ENCODE data around the gene CCL2. TPM values are rescaled to one million over a fixed set of nuclear protein-coding genes. Genes with fewer than 3 reads are reported as not detected.

Gene CCL2
- total and polyA plus RNA-seq, 8 donors: 3.8 to 194 (median 26.0) TPM

GRCh38 chr17:34305061-34305460 lies 50.0 kb downstream of the CCL2 start:
- Histone ChIP-seq H3K4me3 (no peak overlapping the region), H3K36me3 (no peaks in the 10 kb centered on the region), H3K27ac (no peak overlapping the region), H3K4me1 (peaks cover 0 to 20% (median 5%) of the 10 kb centered on the region in 4 donors), H3K27me3 (peaks cover 0 to 6% (median 0%) of the 10 kb centered on the region in 3 donors), H3K9me3 (no peaks in the 10 kb centered on the region)
- 89 to 92% (median 91%) methylated on average over 4 of the region's 4 CpGs for WGBS, 5 donors
- intact Hi-C loops (cut with DNase I; ENCODE audit: low total_unique reads): no loop called here
- no peak for DNase-seq
- TF ChIP-seq POLR2AphosphoS5 (IDR thresholded peaks at IDR 0.05) (no peak), EP300 (IDR thresholded peaks at IDR 0.05) (no peak), POLR2A (IDR thresholded peaks at IDR 0.05) (no peak), CTCF (IDR thresholded peaks at IDR 0.05) (no peak)

- Histone ChIP-seq H3K4me1 (peaks cover 0 to 20% (median 5%) of the 10 kb centered on the region in 4 donors), H3K9me3 (no peaks in the 10 kb centered on the region), H3K36me3 (no peaks in the 10 kb centered on the region), H3K27me3 (peaks cover 0 to 6% (median 0%) of the 10 kb centered on the region in 3 donors), H3K4me3 (no peak overlapping the region), H3K27ac (no peak overlapping the region)
- no peak for DNase-seq
- intact Hi-C loops (cut with DNase I; ENCODE audit: low total_unique reads): no loop called here
- TF ChIP-seq POLR2A (IDR thresholded peaks at IDR 0.05): no peak
- TF ChIP-seq POLR2AphosphoS5 (IDR thresholded peaks at IDR 0.05): no peak
- no peak for TF ChIP-seq CTCF (IDR thresholded peaks at IDR 0.05)
- no peak for TF ChIP-seq EP300 (IDR thresholded peaks at IDR 0.05)
Observed at GRCh38 chr17:34305606-34306005, 50.5 kb downstream of the CCL2 start.

GRCh38 chr17:34306466-34306865 lies 51.4 kb downstream of the CCL2 start:
- Histone ChIP-seq H3K27me3 (peaks cover 0 to 6% (median 0%) of the 10 kb centered on the region in 3 donors), H3K36me3 (no peaks in the 10 kb centered on the region), H3K4me1 (peaks cover 0 to 16% (median 5%) of the 10 kb centered on the region in 4 donors), H3K4me3 (no peak overlapping the region), H3K9me3 (no peaks in the 10 kb centered on the region), H3K27ac (peak overlapping the region in 1 of 5 donors; percentile 39)
- intact Hi-C loops (cut with DNase I; ENCODE audit: low total_unique reads): no loop called here
- 57 to 68% (median 67%) methylated on average over 3 of the region's 3 CpGs for WGBS, 5 donors
- TF ChIP-seq POLR2A (IDR thresholded peaks at IDR 0.05) (no peak), POLR2AphosphoS5 (IDR thresholded peaks at IDR 0.05) (no peak), CTCF (IDR thresholded peaks at IDR 0.05) (peak in 2 of 7 experiments; percentile 10 to 11), EP300 (IDR thresholded peaks at IDR 0.05) (no peak)
- no peak for DNase-seq

Other genes starting within 250 kb of the CCL2 start
- gene CCL7, start 14.9 kb downstream of the CCL2 start, total RNA-seq: not detected
- gene CCL7, start 14.9 kb downstream of the CCL2 start, polyA plus RNA-seq: not detected
- gene CCL11, start 30.5 kb downstream of the CCL2 start, total RNA-seq: 1 to 10 TPM in 3 of 5 donors, not detected in 2; 2.0 to 4.0 (median 2.8) TPM
- gene CCL11, start 30.5 kb downstream of the CCL2 start, polyA plus RNA-seq: 10 to 100 TPM in 2 of 3 donors, 1 to 10 TPM in 1; 2.0 to 80.0 (median 29.0) TPM
- 1 to 10 TPM in 2 of 5 donors, not detected in 3; 1.3 to 6.7 TPM for gene CCL8, start 64.2 kb downstream of the CCL2 start, total RNA-seq
- gene CCL8, start 64.2 kb downstream of the CCL2 start, polyA plus RNA-seq: 1 to 10 TPM in 2 of 3 donors, under 1 TPM in 1; 0.63 to 3.6 (median 2.4) TPM
- gene CCL13, start 101.2 kb downstream of the CCL2 start, total RNA-seq: 10 to 100 TPM in 1 of 5 donors, not detected in 4; 29.5 TPM
- gene CCL13, start 101.2 kb downstream of the CCL2 start, polyA plus RNA-seq: 10 to 100 TPM in 1 of 3 donors, 1 to 10 TPM in 1, under 1 TPM in 1; 0.65 to 17.3 (median 6.7) TPM
- not detected for gene CCL1, start 107.9 kb downstream of the CCL2 start, total RNA-seq
- gene CCL1, start 107.9 kb downstream of the CCL2 start, polyA plus RNA-seq: not detected

All from stomach (tissue), 9 donors.